ENCODE data around the gene YPEL4.
"Not testable (repeated sequence)": the region's sequence is repeated elsewhere in the genome, so short reads cannot be mapped to it uniquely, and the experiment has no call there.

YPEL4 gene

GRCh38 chr11:57652662-57653061 lies 3.0 kb upstream of the YPEL4 start:
- H3K79me2 ChIP-seq: no peaks in the 10 kb centered on the region
- no peak overlapping the region for H2AFZ ChIP-seq
- H3K4me3 ChIP-seq (ENCODE audit: low read depth, low read length): no peak overlapping the region
- no peak overlapping the region for H3K4me2 ChIP-seq (ENCODE audit: low read length)
- H3K4me1 ChIP-seq: no peaks in the 10 kb centered on the region
- no peaks in the 10 kb centered on the region for H3K36me3 ChIP-seq (ENCODE audit: control insufficient read depth, insufficient read depth, low read length)
- H3K9me3 ChIP-seq (ENCODE audit: control insufficient read depth, low read length): no peaks in the 10 kb centered on the region
- TF ChIP-seq CTCF (IDR thresholded peaks at IDR 0.05): no peak
- H3K9ac ChIP-seq: no peak overlapping the region
- no peak overlapping the region for H3K27ac ChIP-seq
- H3K27me3 ChIP-seq (ENCODE audit: control insufficient read depth, insufficient read depth, low read length): no peaks in the 10 kb centered on the region

GRCh38 chr11:57652230-57652629 lies 2.5 kb upstream of the YPEL4 start:
- H3K27me3 ChIP-seq (ENCODE audit: control insufficient read depth, insufficient read depth, low read length); H3K4me2 ChIP-seq (ENCODE audit: low read length); H3K4me3 ChIP-seq (ENCODE audit: low read depth, low read length); H2AFZ ChIP-seq; H3K9me3 ChIP-seq (ENCODE audit: control insufficient read depth, low read length); H3K9ac ChIP-seq; H3K4me1 ChIP-seq; H3K79me2 ChIP-seq; H3K27ac ChIP-seq; H3K36me3 ChIP-seq (ENCODE audit: control insufficient read depth, insufficient read depth, low read length): not testable (repeated sequence)

GRCh38 chr11:57651408-57651807 lies 1.7 kb upstream of the YPEL4 start:
- Histone ChIP-seq H3K27me3 (ENCODE audit: control insufficient read depth, insufficient read depth, low read length) (no peaks in the 10 kb centered on the region), H3K79me2 (no peaks in the 10 kb centered on the region), H3K4me3 (ENCODE audit: low read depth, low read length) (no peak overlapping the region), H3K9ac (no peak overlapping the region), H3K4me1 (no peaks in the 10 kb centered on the region), H3K9me3 (ENCODE audit: control insufficient read depth, low read length) (no peaks in the 10 kb centered on the region), H3K27ac (no peak overlapping the region), H3K36me3 (ENCODE audit: control insufficient read depth, insufficient read depth, low read length) (no peaks in the 10 kb centered on the region), H2AFZ (no peak overlapping the region), H3K4me2 (ENCODE audit: low read length) (no peak overlapping the region)
- TF ChIP-seq CTCF (IDR thresholded peaks at IDR 0.05): no peak

GRCh38 chr11:57650739-57651090 lies 1.0 kb upstream of the YPEL4 start:
- H3K4me1 ChIP-seq: no peaks in the 10 kb centered on the region
- no peak overlapping the region for H3K4me3 ChIP-seq (ENCODE audit: low read depth, low read length)
- H2AFZ ChIP-seq: no peak overlapping the region
- H3K27me3 ChIP-seq (ENCODE audit: control insufficient read depth, insufficient read depth, low read length): no peaks in the 10 kb centered on the region
- no peak for TF ChIP-seq CTCF (IDR thresholded peaks at IDR 0.05)
- H3K9me3 ChIP-seq (ENCODE audit: control insufficient read depth, low read length): no peaks in the 10 kb centered on the region
- H3K79me2 ChIP-seq: no peaks in the 10 kb centered on the region
- H3K4me2 ChIP-seq (ENCODE audit: low read length): no peak overlapping the region
- no peak overlapping the region for H3K27ac ChIP-seq
- no peaks in the 10 kb centered on the region for H3K36me3 ChIP-seq (ENCODE audit: control insufficient read depth, insufficient read depth, low read length)
- H3K9ac ChIP-seq: no peak overlapping the region

- Histone ChIP-seq H2AFZ (no peak overlapping the region), H3K4me2 (ENCODE audit: low read length) (no peak overlapping the region), H3K27me3 (ENCODE audit: control insufficient read depth, insufficient read depth, low read length) (no peaks in the 10 kb centered on the region), H3K9ac (no peak overlapping the region), H3K4me1 (no peaks in the 10 kb centered on the region), H3K27ac (no peak overlapping the region), H3K79me2 (no peaks in the 10 kb centered on the region), H3K9me3 (ENCODE audit: control insufficient read depth, low read length) (no peaks in the 10 kb centered on the region), H3K36me3 (ENCODE audit: control insufficient read depth, insufficient read depth, low read length) (no peaks in the 10 kb centered on the region), H3K4me3 (ENCODE audit: low read depth, low read length) (no peak overlapping the region)
- no peak for TF ChIP-seq CTCF (IDR thresholded peaks at IDR 0.05)
Observed at GRCh38 chr11:57648801-57649735, 644 bp downstream of the YPEL4 start.

Measured in parathyroid adenoma (tissue), 2 donors.